H1 (cell line): ENCODE data around the gene DISP3. TPM values are rescaled to one million over a fixed set of nuclear protein-coding genes. Genes with fewer than 3 reads are reported as not detected.
A peak's percentile ranks its signal among the peaks of the same experiment; 100 is the strongest.

ENCODE experiments used
- CTCF ChIA-PET: fragments of 300-600 bp; sonication (Branson Sonifier 250); formaldehyde crosslinking; loops from one replicate; lab custom pipeline; 2021; ENCODE audit not compliant: partially characterized antibody; lab: Charles Lee
- POLR2A ChIA-PET: fragments of 300-600 bp; sonication (Branson Sonifier 250); formaldehyde crosslinking; loops from one replicate; lab custom pipeline; 2021; ENCODE audit warnings: inconsistent platforms; ENCODE audit not compliant: partially characterized antibody; lab: Charles Lee
- DNase-seq, 2 experiments: peaks; one replicate each; pipeline versions ENCODE4 v3.0.0 to v3.0.0-alpha.2; 2010 to 2022; ENCODE audit warnings: low spot score in 2 of 2, low read depth in 1 of 2, mixed read lengths in 1 of 2
- FAIRE-seq: peaks from 2 replicates; lab custom pipeline; 2011; peaks lifted over from hg19 to GRCh38; lab: Jason Lieb, UNC
- H2AFZ ChIP-seq: 2 replicates; pipeline ENCODE4 v1.8.1; 2012; ENCODE audit warnings: low read length, inconsistent platforms
- H2AK5ac ChIP-seq: 2 replicates; pipeline ENCODE4 v1.6.1; 2013; ENCODE audit warnings: low read depth, low read length
- H2BK120ac ChIP-seq: replicated peaks from 2 replicates; pipeline ENCODE3; 2013; ENCODE audit warnings: low read depth, low read length, inconsistent platforms
- H2BK12ac ChIP-seq: 2 replicates; pipeline ENCODE4 v1.6.1; 2013; ENCODE audit warnings: low read depth, low read length
- H2BK15ac ChIP-seq: 2 replicates; pipeline ENCODE4 v1.6.1; 2013; ENCODE audit warnings: low read length
- H2BK20ac ChIP-seq: 2 replicates; pipeline ENCODE4 v1.6.1; 2013; ENCODE audit warnings: low read length
- H2BK5ac ChIP-seq: 2 replicates; pipeline ENCODE4 v1.6.1; 2013; ENCODE audit warnings: low read depth, low read length
- H3K14ac ChIP-seq: 2 replicates; pipeline ENCODE4 v1.6.1; 2013; ENCODE audit warnings: inconsistent platforms; ENCODE audit not compliant: insufficient read length
- H3K18ac ChIP-seq: 2 replicates; pipeline ENCODE4 v1.6.1; 2013; ENCODE audit warnings: low read length; ENCODE audit errors: extremely low read depth
- H3K23ac ChIP-seq: 2 replicates; pipeline ENCODE4 v1.6.1; 2013; ENCODE audit warnings: inconsistent platforms; ENCODE audit not compliant: insufficient read length
- H3K23me2 ChIP-seq: 2 replicates; pipeline ENCODE4 v1.6.1; 2013; ENCODE audit warnings: low read depth, low read length
- H3K27ac ChIP-seq: 2 replicates; pipeline ENCODE4 v1.6.1; 2011; ENCODE audit warnings: low read depth, low read length, inconsistent platforms
- H3K27me3 ChIP-seq, 4 experiments: replicated peaks in 1 of 4; 1 replicate in 1 of 4; 2 replicates in 3 of 4; pipeline versions ENCODE4 v1.6.1 to v1.8.1; 2011 to 2013; ENCODE audit warnings: low read length in 3 of 4, mild to moderate bottlenecking in 3 of 4, inconsistent platforms in 2 of 4, mixed read lengths in 2 of 4, moderate library complexity in 1 of 4; ENCODE audit not compliant: control insufficient read depth in 3 of 4, insufficient read depth in 3 of 4; ENCODE audit errors: extremely low read depth in 1 of 4
- H3K36me3 ChIP-seq, 4 experiments: 2 replicates each; pipeline versions ENCODE4 v1.6.1 to v1.8.1; 2011 to 2013; ENCODE audit warnings: mild to moderate bottlenecking in 4 of 4, low read length in 3 of 4, moderate library complexity in 2 of 4, control low read depth in 1 of 4, inconsistent platforms in 1 of 4; ENCODE audit not compliant: insufficient read depth in 4 of 4, control insufficient read depth in 2 of 4
- H3K4ac ChIP-seq: replicated peaks from 2 replicates; pipeline ENCODE3; 2013; ENCODE audit warnings: low read length, low read depth, mixed read lengths, inconsistent platforms; ENCODE audit not compliant: insufficient read length
- H3K4me1 ChIP-seq, 4 experiments: replicated peaks in 1 of 4; 1 replicate in 1 of 4; 2 replicates in 3 of 4; pipeline versions ENCODE4 v1.6.1 to v1.8.1; 2011 to 2013; ENCODE audit warnings: low read length in 3 of 4, inconsistent platforms in 2 of 4, mixed read lengths in 1 of 4; ENCODE audit not compliant: insufficient read depth in 4 of 4, control insufficient read depth in 3 of 4
- H3K4me2 ChIP-seq, 2 experiments: 2 replicates each; pipeline versions ENCODE4 v1.6.1 to v1.8.1; 2011 to 2013; ENCODE audit warnings: low read depth in 2 of 2, low read length in 2 of 2, control low read depth in 1 of 2, inconsistent platforms in 1 of 2, mild to moderate bottlenecking in 1 of 2; ENCODE audit not compliant: insufficient read depth in 1 of 2
- H3K4me3 ChIP-seq, 4 experiments: fragments of 200-600, 300-600 bp in 1 of 4; sonication (generic), shearing (Covaris generic), sonication (Bioruptor Twin) in 1 of 4; 2 replicates each; pipeline versions ENCODE4 v1.5.1 to v1.8.1; 2011 to 2016; ENCODE audit warnings: low read length in 4 of 4, low read depth in 3 of 4, control low read depth in 2 of 4, inconsistent platforms in 2 of 4, mild to moderate bottlenecking in 2 of 4, mixed read lengths in 1 of 4, moderate library complexity in 1 of 4; ENCODE audit not compliant: insufficient read depth in 2 of 4; ENCODE audit errors: extremely low read depth in 1 of 4
- H3K56ac ChIP-seq: replicated peaks from 2 replicates; pipeline ENCODE3; 2013; ENCODE audit warnings: low read depth, mild to moderate bottlenecking, mixed read lengths, low read length, inconsistent platforms; ENCODE audit not compliant: insufficient read length
- H3K79me1 ChIP-seq: 2 replicates; pipeline ENCODE4 v1.6.1; 2013; ENCODE audit warnings: low read depth, low read length, control low read depth
- H3K79me2 ChIP-seq, 2 experiments: 2 replicates each; pipeline versions ENCODE4 v1.6.1 to v1.8.1; 2012 to 2013; ENCODE audit warnings: low read length in 2 of 2, mild to moderate bottlenecking in 2 of 2, inconsistent platforms in 1 of 2; ENCODE audit not compliant: insufficient read depth in 2 of 2, control insufficient read depth in 1 of 2
- H3K9ac ChIP-seq, 4 experiments: replicated peaks in 1 of 4; 1 replicate in 1 of 4; 2 replicates in 3 of 4; pipeline versions ENCODE4 v1.6.1 to v1.8.1; 2011 to 2013; ENCODE audit warnings: low read depth in 3 of 4, low read length in 3 of 4, control low read depth in 2 of 4, mild to moderate bottlenecking in 2 of 4, moderate library complexity in 2 of 4, inconsistent platforms in 1 of 4; ENCODE audit errors: extremely low read depth in 1 of 4
- H3K9me3 ChIP-seq, 2 experiments: 2 replicates each; pipeline versions ENCODE4 v1.6.1 to v1.8.1; 2012 to 2013; ENCODE audit warnings: mild to moderate bottlenecking in 2 of 2, moderate library complexity in 2 of 2, control low read depth in 1 of 2, inconsistent platforms in 1 of 2, low read depth in 1 of 2, low read length in 1 of 2, mixed read lengths in 1 of 2; ENCODE audit not compliant: insufficient read depth in 2 of 2
- H4K20me1 ChIP-seq, 2 experiments: replicated peaks in 1 of 2; 2 replicates each; pipeline versions ENCODE3 to v1.8.1; 2011 to 2013; ENCODE audit warnings: inconsistent platforms in 2 of 2, low read length in 2 of 2, mild to moderate bottlenecking in 1 of 2; ENCODE audit not compliant: insufficient read depth in 2 of 2, control insufficient read depth in 1 of 2
- H4K5ac ChIP-seq: 2 replicates; pipeline ENCODE4 v1.6.1; 2013; ENCODE audit warnings: low read length, low read depth, mixed read lengths, inconsistent platforms; ENCODE audit not compliant: insufficient read length
- H4K8ac ChIP-seq: 2 replicates; pipeline ENCODE4 v1.8.0; 2013; ENCODE audit warnings: mild to moderate bottlenecking, moderate library complexity, low read length, inconsistent platforms; ENCODE audit not compliant: insufficient read depth; ENCODE audit errors: extremely low read depth
- H4K91ac ChIP-seq: replicated peaks from 2 replicates; pipeline ENCODE3; 2013; ENCODE audit warnings: low read length, mixed read lengths, inconsistent platforms; ENCODE audit not compliant: insufficient read length
- EGR1 ChIP-seq: IDR thresholded peaks from 2 replicates; pipeline ENCODE4 v1.6.1; 2011; ENCODE audit warnings: low read depth, low read length, borderline replicate concordance
- TAF1 ChIP-seq: IDR thresholded peaks from 2 replicates; pipeline ENCODE4 v1.6.1; 2011; ENCODE audit warnings: mild to moderate bottlenecking, low read depth, low read length
- WGBS, 2 experiments: shearing (Covaris generic) in 1 of 2; methylation state at CpG; one replicate each; pipeline versions ENCODE4 v1.1.6 to v1.1.7; 2013 to 2015; ENCODE audit warnings: low lambda C conversion rate in 2 of 2, mixed read lengths in 2 of 2, inconsistent platforms in 1 of 2, low coverage in 1 of 2, missing lambda C conversion rate in 1 of 2; ENCODE audit not compliant: insufficient replicate concordance in 2 of 2, insufficient coverage in 1 of 2, insufficient read length in 1 of 2; ENCODE audit errors: extremely low coverage in 1 of 2, missing lambda C conversion rate in 1 of 2; 5-methylcytosine and 5-hydroxymethylcytosine counted together
- polyA plus RNA-seq, 7 experiments: library from polyadenylated mRNA; depleted of rRNA in 3 of 7; stranded (reverse) in 5 of 7; unstranded in 2 of 7; fragments of >200 nt in 5 of 7; fragments of 200-250 nt in 2 of 7; gene quantifications; 1 replicate in 5 of 7; 2 replicates in 1 of 7; 4 replicates in 1 of 7; pipeline versions ENCODE4 v1.2.1 to v1.2.3, GENCODE V29; 2011 to 2013; ENCODE audit warnings: missing spikeins in 2 of 7, mixed read lengths in 2 of 7
- total RNA-seq: library from RNA; stranded (reverse); fragmentation: NEBNext Ultra II Directional; extraction: Animal tissue kit (Norgen Biotek cat#: 25700); gene quantifications from 2 replicates; pipeline ENCODE4 v1.2.1, GENCODE V29; 2021
- TF ChIP-seq, protein P1 (sequence below): IDR thresholded peaks from 2 replicates; pipeline ENCODE4 v1.6.1; 2012; ENCODE audit warnings: inconsistent platforms

DISP3 gene
- total and polyA plus RNA-seq, 2 of the 8 experiments (the other 6 are each of a cell fraction or from before 2014, with no cell fraction given) = 3.4 to 4.6 TPM

DNA sequence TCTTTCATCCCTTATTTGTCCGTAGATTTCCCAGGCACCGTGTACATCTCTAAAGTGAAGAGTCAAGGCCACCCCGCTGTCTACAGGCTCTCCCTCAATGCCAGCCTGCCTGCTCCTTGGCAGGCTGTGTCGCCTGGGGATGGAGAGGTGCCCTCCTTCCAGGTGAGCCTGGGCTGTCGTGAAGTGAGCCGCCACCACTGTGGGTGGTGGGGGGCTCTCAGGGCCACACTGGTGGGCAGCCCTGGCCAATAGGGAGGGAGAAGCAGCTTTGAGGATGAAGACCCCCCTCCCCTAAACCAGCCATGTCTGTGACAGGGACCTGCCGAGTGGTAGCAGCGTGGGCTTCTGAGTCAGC, 46.2 kb downstream of the DISP3 start:
- Histone ChIP-seq H3K23me2 (no peaks in the 10 kb centered on the region), H3K9me3 (no peaks in the 10 kb centered on the region), H4K8ac (peak overlapping the region; percentile 79; the same call in 1 of the 2 replicates), H3K27ac (no peak overlapping the region), H3K4me3 (no peak overlapping the region), H3K4me1 (peaks cover 0 to 1% (median 0%) of the 10 kb centered on the region in 4 experiments; a peak in 1 of 7 replicates), H2BK120ac (no peak overlapping the region), H3K4me2 (no peak overlapping the region), H4K5ac (no peak overlapping the region), H3K27me3 (no peaks in the 10 kb centered on the region), H3K4ac (no peak overlapping the region), H2AFZ (no peak overlapping the region), H3K23ac (no peak overlapping the region), H3K36me3 (no peaks in the 10 kb centered on the region; a peak in 1 of 8 replicates), H2BK20ac (no peak overlapping the region), H4K91ac (no peak overlapping the region), H3K18ac (no peak overlapping the region), H3K56ac (no peak overlapping the region), H2BK12ac (no peak overlapping the region), H2BK5ac (no peak overlapping the region), H4K20me1 (no peaks in the 10 kb centered on the region), H2AK5ac (no peak overlapping the region), H3K79me1 (no peaks in the 10 kb centered on the region), H2BK15ac (no peak overlapping the region), H3K79me2 (no peaks in the 10 kb centered on the region), H3K9ac (no peak overlapping the region), H3K14ac (no peak overlapping the region)
- no peak for TF ChIP-seq TAF1
- no peak for TF ChIP-seq EGR1
- TF ChIP-seq, protein P1, sequence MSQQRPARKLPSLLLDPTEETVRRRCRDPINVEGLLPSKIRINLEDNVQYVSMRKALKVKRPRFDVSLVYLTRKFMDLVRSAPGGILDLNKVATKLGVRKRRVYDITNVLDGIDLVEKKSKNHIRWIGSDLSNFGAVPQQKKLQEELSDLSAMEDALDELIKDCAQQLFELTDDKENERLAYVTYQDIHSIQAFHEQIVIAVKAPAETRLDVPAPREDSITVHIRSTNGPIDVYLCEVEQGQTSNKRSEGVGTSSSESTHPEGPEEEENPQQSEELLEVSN = no peak
- DNase-seq (no peak), FAIRE-seq (no peak)
- ChIA-PET POLR2A (interaction anchor here (0.9 kb wide), 1 partner anchor 14 kb away, joined by 3 read pairs; no protein-coding TSS in a partner anchor), CTCF (interaction anchor here (0.6 to 1.1 kb wide), 2 partner anchors 11 to 196 kb away, joined by 3 to 4 read pairs; no protein-coding TSS in a partner anchor)
- 81% methylated on average over 8 of the region's 8 CpGs; no CpG with 5 or more reads in 1 of the 2 experiments for WGBS, 2 experiments
